Keratinocyte (primary cell): ENCODE measurements around the gene MTUS2. TPM values are rescaled to one million over a fixed set of nuclear protein-coding genes. Genes with fewer than 3 reads are reported as not detected.

Experiments
- DNase-seq: peaks from one replicate; pipeline ENCODE4 v3.0.0-alpha.2; 2011; ENCODE audit warnings: low read depth, missing footprints, low spot score
- FAIRE-seq: peaks from 2 replicates; lab custom pipeline; 2011; peaks lifted over from hg19 to GRCh38; lab: Jason Lieb, UNC
- H2AFZ ChIP-seq: 2 replicates; pipeline ENCODE4 v1.6.0; 2012; ENCODE audit warnings: low read length, control low read depth, inconsistent platforms; ENCODE audit not compliant: control insufficient read depth
- H3K27ac ChIP-seq: 2 replicates; pipeline ENCODE4 v1.5.1; 2011; ENCODE audit warnings: low read length; ENCODE audit not compliant: control insufficient read depth, insufficient read depth
- H3K27me3 ChIP-seq: 3 replicates; pipeline ENCODE4 v1.6.0; 2011; ENCODE audit warnings: low read length; ENCODE audit not compliant: control insufficient read depth, insufficient read depth; ENCODE audit errors: extremely low read depth
- H3K36me3 ChIP-seq, 2 experiments: 2 replicates in 1 of 2; 3 replicates in 1 of 2; pipeline ENCODE4 v1.5.1; 2011; ENCODE audit warnings: low read length in 2 of 2, mild to moderate bottlenecking in 1 of 2; ENCODE audit not compliant: control insufficient read depth in 2 of 2, insufficient read depth in 2 of 2; ENCODE audit errors: extremely low read depth in 1 of 2
- H3K4me1 ChIP-seq: 3 replicates; pipeline ENCODE4 v1.5.1; 2011; ENCODE audit warnings: low read length; ENCODE audit not compliant: control insufficient read depth, insufficient read depth; ENCODE audit errors: extremely low read depth
- H3K4me2 ChIP-seq: 3 replicates; pipeline ENCODE4 v1.6.0; 2011; ENCODE audit warnings: low read depth, low read length; ENCODE audit not compliant: control insufficient read depth, insufficient read depth; ENCODE audit errors: extremely low read depth
- H3K4me3 ChIP-seq, 3 experiments: fragments of 200-600 bp in 1 of 3; sonication (generic) in 1 of 3; 2 replicates in 2 of 3; 3 replicates in 1 of 3; pipeline ENCODE4 v1.5.1; 2011 to 2016; ENCODE audit warnings: low read length in 3 of 3, mild to moderate bottlenecking in 3 of 3, control low read depth in 2 of 3, inconsistent platforms in 1 of 3, low read depth in 1 of 3, mixed read lengths in 1 of 3, mixed run types in 1 of 3, moderate library complexity in 1 of 3; ENCODE audit not compliant: control insufficient read depth in 2 of 3, insufficient read depth in 2 of 3; ENCODE audit errors: extremely low read depth in 1 of 3
- H3K79me2 ChIP-seq: 2 replicates; pipeline ENCODE4 v1.6.0; 2012; ENCODE audit warnings: low read length; ENCODE audit not compliant: control insufficient read depth, insufficient read depth
- H3K9ac ChIP-seq: 3 replicates; pipeline ENCODE4 v1.6.0; 2011; ENCODE audit warnings: low read length; ENCODE audit not compliant: control insufficient read depth, insufficient read depth; ENCODE audit errors: extremely low read depth
- H3K9me1 ChIP-seq: 3 replicates; pipeline ENCODE4 v1.6.0; 2011; ENCODE audit warnings: low read length; ENCODE audit not compliant: control insufficient read depth, insufficient read depth; ENCODE audit errors: extremely low read depth
- H3K9me3 ChIP-seq: 2 replicates; pipeline ENCODE4 v1.5.1; 2012; ENCODE audit warnings: low read depth, low read length; ENCODE audit not compliant: control insufficient read depth
- H4K20me1 ChIP-seq: 3 replicates; pipeline ENCODE4 v1.6.0; 2011; ENCODE audit warnings: low read length; ENCODE audit not compliant: control insufficient read depth, insufficient read depth; ENCODE audit errors: extremely low read depth
- EZH2 ChIP-seq: IDR thresholded peaks from one replicate; pipeline ENCODE4 v1.6.1; 2012; ENCODE audit warnings: inconsistent platforms, mild to moderate bottlenecking, low read length, moderate library complexity
- dilution Hi-C: fragments of 300-500 bp; cut with MboI; formaldehyde crosslinking; loops from one replicate; pipeline ENCODE4 v1.7.0; 2020; ENCODE audit warnings: low sequenced_read_pairs; ENCODE audit not compliant: extremely low pct_ligation_motif_present
- polyA plus RNA-seq, 5 experiments: library from polyadenylated mRNA; depleted of rRNA in 3 of 5; stranded (reverse) in 3 of 5; stranded (forward) in 1 of 5; unstranded in 1 of 5; fragments of >200 nt; gene quantifications; 1 replicate in 1 of 5; 2 replicates in 3 of 5; 3 replicates in 1 of 5; pipeline versions ENCODE4 v1.2.1 to v1.2.3, GENCODE V29; 2011 to 2012; ENCODE audit warnings: missing spikeins in 2 of 5, low read depth in 1 of 5, low replicate concordance in 1 of 5
- TF ChIP-seq, protein P1 (sequence below), 3 experiments: IDR thresholded peaks in 1 of 3; conservative IDR thresholded peaks in 1 of 3; optimal IDR thresholded peaks in 1 of 3; 2 replicates in 2 of 3; 3 replicates in 1 of 3; pipeline versions ENCODE3 to v1.5.1; 2011; ENCODE audit warnings: low read length in 3 of 3, mild to moderate bottlenecking in 3 of 3, moderate library complexity in 2 of 3, control low read depth in 1 of 3, inconsistent platforms in 1 of 3; ENCODE audit not compliant: insufficient read depth in 2 of 3; ENCODE audit errors: extremely low read depth in 1 of 3

MTUS2 gene
- polyA plus RNA-seq, 1 donor (not counting 4 experiments of a cell fraction or from before 2014, with no cell fraction given): 0.17 TPM

DNA sequence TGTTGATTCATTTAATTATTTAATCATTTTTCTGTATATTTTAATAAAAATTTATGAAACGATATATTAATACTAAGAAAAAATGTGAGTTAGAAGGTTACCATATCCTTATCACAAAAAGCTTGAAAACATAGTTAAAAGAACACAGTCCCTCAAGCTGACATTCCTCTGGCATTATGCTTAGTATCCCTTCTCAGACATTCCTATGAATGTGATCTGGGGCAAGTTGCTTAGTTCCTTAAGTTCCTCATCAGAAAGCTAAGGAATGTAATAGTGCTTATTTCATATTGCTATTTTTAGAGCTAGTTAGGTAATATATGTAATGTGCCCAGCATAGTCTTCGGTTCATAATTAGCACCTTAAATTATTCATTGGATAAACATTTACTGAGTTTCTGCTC is 122.8 kb downstream of the MTUS2 start:
- no peak for FAIRE-seq
- H3K9me1 ChIP-seq: no peaks in the 10 kb centered on the region
- H3K27me3 ChIP-seq: no peaks in the 10 kb centered on the region
- no peaks in the 10 kb centered on the region for H4K20me1 ChIP-seq
- no peak overlapping the region for H3K9ac ChIP-seq
- H3K4me3 ChIP-seq: no peak overlapping the region
- no peak overlapping the region for H3K4me2 ChIP-seq
- H3K36me3 ChIP-seq: no peaks in the 10 kb centered on the region
- no peak overlapping the region for H2AFZ ChIP-seq
- H3K4me1 ChIP-seq: no peaks in the 10 kb centered on the region
- no peak overlapping the region for H3K27ac ChIP-seq
- no peaks in the 10 kb centered on the region for H3K9me3 ChIP-seq
- TF ChIP-seq, protein P1, sequence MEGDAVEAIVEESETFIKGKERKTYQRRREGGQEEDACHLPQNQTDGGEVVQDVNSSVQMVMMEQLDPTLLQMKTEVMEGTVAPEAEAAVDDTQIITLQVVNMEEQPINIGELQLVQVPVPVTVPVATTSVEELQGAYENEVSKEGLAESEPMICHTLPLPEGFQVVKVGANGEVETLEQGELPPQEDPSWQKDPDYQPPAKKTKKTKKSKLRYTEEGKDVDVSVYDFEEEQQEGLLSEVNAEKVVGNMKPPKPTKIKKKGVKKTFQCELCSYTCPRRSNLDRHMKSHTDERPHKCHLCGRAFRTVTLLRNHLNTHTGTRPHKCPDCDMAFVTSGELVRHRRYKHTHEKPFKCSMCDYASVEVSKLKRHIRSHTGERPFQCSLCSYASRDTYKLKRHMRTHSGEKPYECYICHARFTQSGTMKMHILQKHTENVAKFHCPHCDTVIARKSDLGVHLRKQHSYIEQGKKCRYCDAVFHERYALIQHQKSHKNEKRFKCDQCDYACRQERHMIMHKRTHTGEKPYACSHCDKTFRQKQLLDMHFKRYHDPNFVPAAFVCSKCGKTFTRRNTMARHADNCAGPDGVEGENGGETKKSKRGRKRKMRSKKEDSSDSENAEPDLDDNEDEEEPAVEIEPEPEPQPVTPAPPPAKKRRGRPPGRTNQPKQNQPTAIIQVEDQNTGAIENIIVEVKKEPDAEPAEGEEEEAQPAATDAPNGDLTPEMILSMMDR (optimal IDR thresholded peaks at IDR 0.05 in 1 of 3, IDR thresholded peaks at IDR 0.05 in 1 of 3, conservative IDR thresholded peaks at IDR 0.05 in 1 of 3; ENCODE audit: extremely low read depth in 1 of 3, insufficient read depth in 2 of 3, low read length in 3 of 3): no peak
- TF ChIP-seq EZH2: no peak
- DNase-seq: no peak
- dilution Hi-C loops: no loop called here
- H3K79me2 ChIP-seq: no peaks in the 10 kb centered on the region

DNA sequence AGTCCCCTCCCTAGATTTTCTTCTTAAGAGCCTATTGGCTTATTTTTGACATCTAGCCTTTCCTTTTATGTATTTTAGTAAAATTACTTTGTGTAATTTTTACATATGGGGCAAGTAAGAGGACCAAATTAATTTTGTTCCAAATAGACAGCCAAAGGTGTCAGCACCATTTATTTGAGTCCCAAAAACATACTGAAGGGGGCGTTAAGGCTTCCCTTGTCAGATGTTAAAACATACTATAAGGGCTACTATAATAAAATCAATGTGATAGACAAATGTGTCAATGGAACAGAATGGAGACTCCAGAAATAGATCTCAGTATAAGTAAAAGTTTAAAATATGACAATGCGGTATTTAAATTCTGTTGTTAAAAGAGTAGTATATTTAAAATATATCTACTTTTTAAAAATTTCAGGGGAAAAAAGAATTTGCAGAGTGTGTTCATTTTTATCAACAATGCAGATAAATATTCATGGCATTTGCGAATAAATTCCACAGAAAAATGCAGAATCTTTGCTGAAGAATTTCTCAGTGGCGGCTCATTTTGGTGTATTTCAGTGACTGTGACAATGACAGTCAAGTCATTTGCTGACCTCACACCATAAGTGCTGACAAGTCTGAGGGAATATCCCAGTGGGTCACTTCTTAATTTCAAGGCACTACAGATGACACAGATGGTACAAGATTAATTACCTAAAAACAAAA is 133.7 kb downstream of the MTUS2 start:
- TF ChIP-seq, protein P1 (optimal IDR thresholded peaks at IDR 0.05 in 1 of 3, IDR thresholded peaks at IDR 0.05 in 1 of 3, conservative IDR thresholded peaks at IDR 0.05 in 1 of 3; ENCODE audit: extremely low read depth in 1 of 3, insufficient read depth in 2 of 3, low read length in 3 of 3): no peak
- no peak for TF ChIP-seq EZH2
- no peaks in the 10 kb centered on the region for H4K20me1 ChIP-seq
- no peak for FAIRE-seq

More for the DNA sequence above, 133.7 kb downstream of the MTUS2 start:
- Histone ChIP-seq H3K27me3 (no peaks in the 10 kb centered on the region), H3K27ac (no peak overlapping the region), H3K79me2 (no peaks in the 10 kb centered on the region), H3K36me3 (no peaks in the 10 kb centered on the region), H3K9me3 (no peaks in the 10 kb centered on the region), H3K4me3 (no peak overlapping the region), H3K9ac (no peak overlapping the region), H3K4me1 (no peaks in the 10 kb centered on the region), H3K4me2 (no peak overlapping the region), H3K9me1 (no peaks in the 10 kb centered on the region), H2AFZ (no peak overlapping the region)
- dilution Hi-C loops: no loop called here
- DNase-seq: no peak
